Tibial nerve (tissue), 3 donors: ENCODE data around the gene VPS33B.

Experiments
- CTCF ChIP-seq, 5 experiments: fragments of 200-600 bp in 3 of 5; fragments of 450-650 bp in 2 of 5; sonication (generic) in 3 of 5; IDR thresholded peaks; one replicate each; pipeline ENCODE4 v1.5.1; 2016 to 2019; ENCODE audit warnings: antibody characterized with exemption in 5 of 5, mild to moderate bottlenecking in 3 of 5, moderate library complexity in 2 of 5
- POLR2A ChIP-seq, 2 donors: fragments of 450-650 bp; IDR thresholded peaks; one replicate each; pipeline ENCODE4 v1.6.1; 2017; ENCODE audit warnings: antibody characterized with exemption in 2 of 2, mild to moderate bottlenecking in 2 of 2, moderate library complexity in 2 of 2

GRCh38 chr15:90988296-90988695, 34.1 kb downstream of the VPS33B start:
- no peak for TF ChIP-seq CTCF (IDR thresholded peaks at IDR 0.05)
- no peak for TF ChIP-seq POLR2A (IDR thresholded peaks at IDR 0.05)
